Activated CD4-positive, alpha-beta T cell treated with anti-CD3 and anti-CD28 coated beads for 36 hours (primary cell): ENCODE data around the gene D2HGDH. TPM values are rescaled to one million over a fixed set of nuclear protein-coding genes. Genes with fewer than 3 reads are reported as not detected.

Experiments used
- ATAC-seq: fragments of 200-7000 bp; cut with Tn5 transposase; one replicate; pipeline ENCODE4 v1.10.0; 2021; ENCODE audit warnings: mild to moderate bottlenecking, moderate library complexity
- CTCF ChIA-PET: fragments of 350-600 bp; sonication (Branson Sonifier 250); formaldehyde crosslinking; loops from one replicate; lab custom pipeline; 2021; ENCODE audit warnings: antibody characterized with exemption; lab: Charles Lee
- POLR2A ChIA-PET: fragments of 350-600 bp; sonication (Branson Sonifier 250); formaldehyde crosslinking; loops from one replicate; lab custom pipeline; 2021; ENCODE audit warnings: antibody characterized with exemption, inconsistent platforms; lab: Charles Lee
- DNase-seq: peaks from one replicate; pipeline ENCODE4 v3.0.0-alpha.2; 2020
- H3K27ac Mint-ChIP-seq: one replicate; pipeline ENCODE4 v1.8.0; 2021; ENCODE audit warnings: mixed read lengths
- H3K27me3 Mint-ChIP-seq: one replicate; pipeline ENCODE4 v1.8.0; 2021; ENCODE audit warnings: mixed read lengths
- H3K36me3 Mint-ChIP-seq: one replicate; pipeline ENCODE4 v1.8.0; 2021; ENCODE audit warnings: low read depth, mixed read lengths
- H3K4me1 Mint-ChIP-seq: one replicate; pipeline ENCODE4 v1.8.0; 2021; ENCODE audit warnings: mixed read lengths
- H3K4me3 Mint-ChIP-seq: one replicate; pipeline ENCODE4 v1.8.0; 2021; ENCODE audit warnings: mild to moderate bottlenecking, moderate library complexity, mixed read lengths
- H3K9me3 Mint-ChIP-seq: one replicate; pipeline ENCODE4 v1.8.0; 2021; ENCODE audit warnings: low read depth, mixed read lengths
- intact Hi-C, 2 experiments: fragments of 100-400 bp; cut with DNase I in 1 of 2; cut with micrococcal nuclease in 1 of 2; formaldehyde crosslinking; loops; one replicate each; pipeline versions ENCODE4 v1.14.2 to v1.15.1; 2022 to 2024; cut with DNase I, micrococcal nuclease
- total RNA-seq, 2 experiments: library from RNA; stranded (reverse); gene quantifications; one replicate each; pipeline ENCODE4 v1.2.3, GENCODE V29; 2021

Gene D2HGDH
- total RNA-seq, 2 experiments from 2014 or later = 18.2 to 34.1 TPM

- Mint-ChIP-seq H3K36me3 (no peaks in the 10 kb centered on the region), H3K4me3 (no peak overlapping the region), H3K27ac (no peak overlapping the region), H3K4me1 (peaks cover 14% of the 10 kb centered on the region), H3K27me3 (no peaks in the 10 kb centered on the region), H3K9me3 (no peaks in the 10 kb centered on the region)
- DNase-seq (no peak), ATAC-seq (no peak)
- CTCF ChIA-PET = no interaction called here
- intact Hi-C loops = no loop called here
- POLR2A ChIA-PET = no interaction called here
These were observed 35.4 kb downstream of the D2HGDH start for GRCh38 chr2:241769819-241770184.

GRCh38 chr2:241770185-241770935 lies 35.9 kb downstream of the D2HGDH start:
- ATAC-seq (no peak), DNase-seq (no peak)
- Mint-ChIP-seq H3K4me3 (no peak overlapping the region), H3K27me3 (no peaks in the 10 kb centered on the region), H3K36me3 (no peaks in the 10 kb centered on the region), H3K27ac (no peak overlapping the region), H3K9me3 (no peaks in the 10 kb centered on the region), H3K4me1 (peaks cover 14% of the 10 kb centered on the region)
- intact Hi-C loops = no loop called here
- ChIA-PET POLR2A (no interaction called here), CTCF (interaction anchor here (1.0 kb wide), 1 partner anchor 14 kb away, joined by 3 read pairs; no protein-coding TSS in a partner anchor)

GRCh38 chr2:241770936-241771285 lies 36.5 kb downstream of the D2HGDH start:
- Mint-ChIP-seq H3K9me3 (no peaks in the 10 kb centered on the region), H3K4me3 (no peak overlapping the region), H3K27me3 (no peaks in the 10 kb centered on the region), H3K4me1 (peaks cover 14% of the 10 kb centered on the region), H3K27ac (no peak overlapping the region), H3K36me3 (no peaks in the 10 kb centered on the region)
- ChIA-PET POLR2A (no interaction called here), CTCF (interaction anchor here (1.0 kb wide), 1 partner anchor 14 kb away, joined by 3 read pairs; no protein-coding TSS in a partner anchor)
- no peak for DNase-seq
- intact Hi-C loops = no loop called here
- no peak for ATAC-seq

- intact Hi-C loops = no loop called here
- peak overlapping the region; percentile 32 for H3K27ac Mint-ChIP-seq
- H3K36me3 Mint-ChIP-seq = no peaks in the 10 kb centered on the region
- ChIA-PET CTCF (interaction anchor here (1.0 kb wide), 1 partner anchor 13 kb away, joined by 3 read pairs; no protein-coding TSS in a partner anchor), POLR2A (no interaction called here)
- ATAC-seq (no peak), DNase-seq (no peak)
- H3K4me3 Mint-ChIP-seq = no peak overlapping the region
- no peaks in the 10 kb centered on the region for H3K9me3 Mint-ChIP-seq
- peaks cover 14% of the 10 kb centered on the region for H3K4me1 Mint-ChIP-seq
- no peaks in the 10 kb centered on the region for H3K27me3 Mint-ChIP-seq
These were observed 37.0 kb downstream of the D2HGDH start for GRCh38 chr2:241771286-241772062.

- POLR2A ChIA-PET = interaction anchor here (1.0 kb wide), 1 partner anchor 97 kb away, joined by 4 read pairs; no protein-coding TSS in a partner anchor
- Mint-ChIP-seq H3K9me3 (no peaks in the 10 kb centered on the region), H3K4me3 (no peak overlapping the region), H3K4me1 (peaks cover 14% of the 10 kb centered on the region), H3K27ac (peak overlapping the region; percentile 32), H3K27me3 (no peaks in the 10 kb centered on the region), H3K36me3 (no peaks in the 10 kb centered on the region)
- intact Hi-C loops = no loop called here
- DNase-seq = peak; percentile 58
- CTCF ChIA-PET = no interaction called here
- peak; percentile 33 for ATAC-seq
These were observed 37.7 kb downstream of the D2HGDH start for GRCh38 chr2:241772063-241772499.

GRCh38 chr2:241773511-241774418 lies 39.3 kb downstream of the D2HGDH start:
- intact Hi-C loops = no loop called here
- ChIA-PET POLR2A (no interaction called here), CTCF (no interaction called here)
- no peaks in the 10 kb centered on the region for H3K27me3 Mint-ChIP-seq
- no peak overlapping the region for H3K27ac Mint-ChIP-seq
- no peaks in the 10 kb centered on the region for H3K36me3 Mint-ChIP-seq
- DNase-seq (no peak), ATAC-seq (no peak)
- H3K9me3 Mint-ChIP-seq = no peaks in the 10 kb centered on the region
- H3K4me1 Mint-ChIP-seq = peaks cover 14% of the 10 kb centered on the region
- no peak overlapping the region for H3K4me3 Mint-ChIP-seq

GRCh38 chr2:241774419-241775222 lies 40.2 kb downstream of the D2HGDH start:
- CTCF ChIA-PET = interaction anchor here (0.7 kb wide), 1 partner anchor 115 kb away, joined by 3 read pairs; no protein-coding TSS in a partner anchor
- intact Hi-C loops = no loop called here
- POLR2A ChIA-PET = no interaction called here
- Mint-ChIP-seq H3K4me3 (no peak overlapping the region), H3K27me3 (no peaks in the 10 kb centered on the region), H3K9me3 (no peaks in the 10 kb centered on the region), H3K27ac (no peak overlapping the region), H3K36me3 (no peaks in the 10 kb centered on the region), H3K4me1 (peaks cover 14% of the 10 kb centered on the region)
- ATAC-seq (no peak), DNase-seq (no peak)

GRCh38 chr2:241775223-241776177 lies 41.1 kb downstream of the D2HGDH start:
- no peak for DNase-seq
- intact Hi-C loops = no loop called here
- POLR2A ChIA-PET = no interaction called here

GRCh38 chr2:241776336-241777169 lies 42.1 kb downstream of the D2HGDH start, which contains the start of gene GAL3ST2:
GAL3ST2 (plus strand) TSS chr2:241776822; CDS start chr2:241776956, 134 bp downstream.
- ChIA-PET POLR2A (no interaction called here), CTCF (interaction anchor here (0.6 to 0.7 kb wide), 2 partner anchors 51 to 70 kb away, joined by 3 read pairs; no protein-coding TSS in a partner anchor)
- intact Hi-C loops = no loop called here
- Mint-ChIP-seq H3K4me3 (no peak within 1 kb of the TSS), H3K27me3 (no peaks in the 10 kb centered on the region), H3K36me3 (peaks cover 2% of the 10 kb centered on the region), H3K9me3 (peaks cover 2% of the 10 kb centered on the region), H3K27ac (no peak within 1 kb of the TSS), H3K4me1 (peaks cover 9% of the 10 kb centered on the region)
- DNase-seq (no peak), ATAC-seq (no peak)

More at GRCh38 chr2:241775223-241776177, 41.1 kb downstream of the D2HGDH start:
- H3K36me3 Mint-ChIP-seq = no peaks in the 10 kb centered on the region
- peaks cover 14% of the 10 kb centered on the region for H3K4me1 Mint-ChIP-seq
- H3K4me3 Mint-ChIP-seq = no peak overlapping the region
- no peaks in the 10 kb centered on the region for H3K27me3 Mint-ChIP-seq
- no peak for ATAC-seq
- H3K27ac Mint-ChIP-seq = no peak overlapping the region
- H3K9me3 Mint-ChIP-seq = no peaks in the 10 kb centered on the region
- CTCF ChIA-PET = interaction anchor here (0.6 kb wide), 1 partner anchor 69 kb away, joined by 3 read pairs; no protein-coding TSS in a partner anchor
